ENCODE measurements around the gene IGF1.

GRCh38 chr12:102487226-102487625, 6.9 kb upstream of the IGF1 start:
- TF ChIP-seq CTCF (IDR thresholded peaks at IDR 0.05; ENCODE audit: low read length) (no peak), EZH2 (optimal IDR thresholded peaks at IDR 0.05; ENCODE audit: low read depth, low read length) (no peak)

Data from MM.1S (cell line).